Liver (tissue), 9 donors: ENCODE results near the gene PTCD1. TPM values are rescaled to one million over a fixed set of nuclear protein-coding genes. Genes with fewer than 3 reads are reported as not detected.

ENCODE experiments used
- DNase-seq: peaks from one replicate; pipeline ENCODE4 v3.0.0-alpha.2; 2017; ENCODE audit warnings: low spot score
- H3K27ac ChIP-seq, 2 donors: one replicate each; pipeline ENCODE4 v1.7.0; 2013; ENCODE audit warnings: inconsistent platforms in 2 of 2, low read length in 2 of 2, control low read depth in 1 of 2, low read depth in 1 of 2, mild to moderate bottlenecking in 1 of 2
- H3K27me3 ChIP-seq, 4 donors: one replicate each; pipeline versions ENCODE4 v1.6.1 to v1.7.0; 2013; ENCODE audit warnings: low read length in 3 of 4, inconsistent platforms in 1 of 4, mild to moderate bottlenecking in 1 of 4, moderate library complexity in 1 of 4; ENCODE audit not compliant: control insufficient read depth in 4 of 4, insufficient read depth in 4 of 4
- H3K36me3 ChIP-seq, 4 donors: one replicate each; pipeline versions ENCODE4 v1.6.1 to v1.7.0; 2013; ENCODE audit warnings: low read length in 3 of 4, mild to moderate bottlenecking in 3 of 4, low read depth in 1 of 4, moderate library complexity in 1 of 4; ENCODE audit not compliant: control insufficient read depth in 4 of 4, insufficient read depth in 3 of 4
- H3K4me1 ChIP-seq, 4 donors: one replicate each; pipeline versions ENCODE4 v1.6.1 to v1.7.0; 2013; ENCODE audit warnings: low read length in 3 of 4, mild to moderate bottlenecking in 3 of 4, moderate library complexity in 1 of 4; ENCODE audit not compliant: control insufficient read depth in 4 of 4, insufficient read depth in 4 of 4
- H3K4me3 ChIP-seq, 3 donors: one replicate each; pipeline versions ENCODE4 v1.6.1 to v1.7.0; 2013; ENCODE audit warnings: low read length in 3 of 3, control low read depth in 1 of 3, low read depth in 1 of 3, mild to moderate bottlenecking in 1 of 3
- H3K9ac ChIP-seq, 2 donors: one replicate each; pipeline ENCODE4 v1.7.0; 2013; ENCODE audit warnings: low read length in 2 of 2, mild to moderate bottlenecking in 2 of 2, moderate library complexity in 2 of 2, control low read depth in 1 of 2, low read depth in 1 of 2
- H3K9me3 ChIP-seq, 4 donors: one replicate each; pipeline versions ENCODE4 v1.6.1 to v1.7.0; 2013; ENCODE audit warnings: low read length in 3 of 4; ENCODE audit not compliant: control insufficient read depth in 4 of 4
- EGR1 ChIP-seq, 2 donors: IDR thresholded peaks; 2 replicates each; pipeline ENCODE4 v1.6.1; 2016 to 2018; ENCODE audit warnings: antibody characterized with exemption in 2 of 2, low read depth in 2 of 2
- FOXA1 ChIP-seq: IDR thresholded peaks from 2 replicates; pipeline ENCODE4 v1.6.1; 2016; ENCODE audit warnings: antibody characterized with exemption
- FOXA2 ChIP-seq: IDR thresholded peaks from 2 replicates; pipeline ENCODE4 v1.6.1; 2016; ENCODE audit warnings: antibody characterized with exemption
- GABPA ChIP-seq, 2 donors: IDR thresholded peaks in 1 of 2; conservative IDR thresholded peaks in 1 of 2; 2 replicates each; pipeline ENCODE4 v1.6.1; 2016; ENCODE audit warnings: antibody characterized with exemption in 2 of 2, mild to moderate bottlenecking in 1 of 2, moderate library complexity in 1 of 2
- HNF4A ChIP-seq, 2 donors: conservative IDR thresholded peaks; 2 replicates each; pipeline ENCODE4 v1.6.1; 2016; ENCODE audit warnings: antibody characterized with exemption in 2 of 2, mild to moderate bottlenecking in 2 of 2
- HNF4G ChIP-seq: IDR thresholded peaks from 2 replicates; pipeline ENCODE4 v1.6.1; 2016; ENCODE audit warnings: antibody characterized with exemption
- JUND ChIP-seq, 2 donors: IDR thresholded peaks; 2 replicates each; pipeline ENCODE4 v1.6.1; 2016; ENCODE audit warnings: antibody characterized with exemption in 2 of 2
- NR2F2 ChIP-seq: IDR thresholded peaks from 2 replicates; pipeline ENCODE4 v1.6.1; 2016; ENCODE audit warnings: antibody characterized with exemption
- RAD21 ChIP-seq, 2 donors: IDR thresholded peaks; 2 replicates each; pipeline ENCODE4 v1.6.1; 2016; ENCODE audit warnings: antibody characterized with exemption in 2 of 2, mild to moderate bottlenecking in 2 of 2
- REST ChIP-seq: IDR thresholded peaks from 2 replicates; pipeline ENCODE4 v1.6.1; 2016; ENCODE audit warnings: antibody characterized with exemption, mild to moderate bottlenecking
- RXRA ChIP-seq, 2 donors: IDR thresholded peaks; 2 replicates each; pipeline ENCODE4 v1.6.1; 2017 to 2018; ENCODE audit warnings: antibody characterized with exemption in 2 of 2, mild to moderate bottlenecking in 1 of 2
- SP1 ChIP-seq: IDR thresholded peaks from 2 replicates; pipeline ENCODE4 v1.6.1; 2018; ENCODE audit warnings: antibody characterized with exemption, mild to moderate bottlenecking
- TAF1 ChIP-seq: conservative IDR thresholded peaks from 2 replicates; pipeline ENCODE4 v1.6.1; 2016; ENCODE audit warnings: antibody characterized with exemption, mild to moderate bottlenecking
- YY1 ChIP-seq: IDR thresholded peaks from 2 replicates; pipeline ENCODE4 v1.6.1; 2016; ENCODE audit warnings: antibody characterized with exemption, mild to moderate bottlenecking
- ZBTB33 ChIP-seq: IDR thresholded peaks from 2 replicates; pipeline ENCODE4 v1.6.1; 2016; ENCODE audit warnings: antibody characterized with exemption
- WGBS: extraction: QIAGEN DNeasy Blood & Tissue Kit; methylation state at CpG from one replicate; pipeline ENCODE4 v1.1.7; 2013; 5-methylcytosine and 5-hydroxymethylcytosine counted together
- polyA plus RNA-seq, 2 donors: library from polyadenylated mRNA; stranded (reverse) in 1 of 2; unstranded in 1 of 2; fragments of 200-250 nt in 1 of 2; fragments of >200 nt in 1 of 2; fragmentation: Nextera tagmentation in 1 of 2; extraction: Ambion mirVana in 1 of 2; gene quantifications; one replicate each; pipeline versions ENCODE4 v1.2.1 to v1.2.3, GENCODE V29; 2013 to 2015
- total RNA-seq, 2 donors: library from RNA; depleted of rRNA; stranded (reverse); fragments of >200 nt; gene quantifications; one replicate each; pipeline ENCODE4 v1.2.3, GENCODE V29; 2014
- TF ChIP-seq, protein P1 (sequence below): IDR thresholded peaks from 2 replicates; pipeline ENCODE4 v1.6.1; 2016; ENCODE audit warnings: antibody characterized with exemption
- TF ChIP-seq, protein P2 (sequence below): IDR thresholded peaks from 2 replicates; pipeline ENCODE4 v1.6.1; 2016; ENCODE audit warnings: antibody characterized with exemption
- donor health status: healthy.
- donor health status: healthy.
- donor health status: healthy.
- donor health status: healthy.
- donor health status: healthy.

PTCD1 gene
- total and polyA plus RNA-seq, 4 donors = 3.1 to 4.3 (median 3.8) TPM

DNA sequence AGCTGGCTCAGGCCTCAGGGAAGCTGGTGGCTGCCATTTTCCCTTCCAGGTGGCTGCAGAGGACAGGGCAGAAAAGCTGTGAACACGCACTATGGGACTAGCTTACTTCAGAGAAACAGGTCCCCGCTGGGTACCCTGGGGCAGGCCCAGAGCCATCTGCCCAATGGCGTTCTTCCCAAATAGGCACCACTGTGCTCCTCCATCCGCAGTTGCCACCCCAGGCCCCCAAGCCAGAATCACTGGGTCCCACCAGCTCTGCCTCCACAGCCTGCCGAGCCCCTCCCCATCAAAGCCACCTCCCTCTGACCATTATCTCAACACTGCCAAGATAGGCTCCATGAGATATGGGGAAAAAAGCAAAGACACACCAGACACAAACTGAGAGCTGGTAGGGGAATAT is 18.4 kb downstream of the PTCD1 start:
- Histone ChIP-seq H3K27ac (no peak overlapping the region), H3K9me3 (no peaks in the 10 kb centered on the region), H3K4me3 (no peak overlapping the region), H3K36me3 (peaks cover 16 to 67% (median 33%) of the 10 kb centered on the region in 4 donors), H3K9ac (no peak overlapping the region), H3K27me3 (no peaks in the 10 kb centered on the region), H3K4me1 (peaks cover 0 to 32% (median 15%) of the 10 kb centered on the region in 4 donors)
- WGBS = 97% methylated on average over 5 of the region's 5 CpGs
- TF ChIP-seq YY1 (no peak), EGR1 (IDR thresholded peaks at IDR 0.05; ENCODE audit: low read depth in 2 of 2) (no peak), TAF1 (no peak), GABPA (IDR thresholded peaks at IDR 0.05 in 1 of 2, conservative IDR thresholded peaks at IDR 0.05 in 1 of 2) (no peak), HNF4G (no peak), NR2F2 (no peak), HNF4A (conservative IDR thresholded peaks at IDR 0.05) (no peak), REST (no peak), SP1 (no peak), ZBTB33 (no peak), FOXA2 (no peak), JUND (IDR thresholded peaks at IDR 0.05) (no peak), RXRA (IDR thresholded peaks at IDR 0.05) (no peak)
- TF ChIP-seq, protein P1, sequence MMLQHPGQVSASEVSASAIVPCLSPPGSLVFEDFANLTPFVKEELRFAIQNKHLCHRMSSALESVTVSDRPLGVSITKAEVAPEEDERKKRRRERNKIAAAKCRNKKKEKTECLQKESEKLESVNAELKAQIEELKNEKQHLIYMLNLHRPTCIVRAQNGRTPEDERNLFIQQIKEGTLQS = no peak
- TF ChIP-seq, protein P2, sequence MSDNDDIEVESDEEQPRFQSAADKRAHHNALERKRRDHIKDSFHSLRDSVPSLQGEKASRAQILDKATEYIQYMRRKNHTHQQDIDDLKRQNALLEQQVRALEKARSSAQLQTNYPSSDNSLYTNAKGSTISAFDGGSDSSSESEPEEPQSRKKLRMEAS = no peak
- no peak for DNase-seq

GRCh38 chr7:99419323-99420021 is 19.1 kb downstream of the PTCD1 start:
- H3K9me3 ChIP-seq = no peaks in the 10 kb centered on the region

More at GRCh38 chr7:99419323-99420021, 19.1 kb downstream of the PTCD1 start:
- Histone ChIP-seq H3K27ac (peak overlapping the region; percentile 1 to 5), H3K4me1 (peaks cover 0 to 32% (median 17%) of the 10 kb centered on the region in 4 donors), H3K4me3 (no peak overlapping the region), H3K36me3 (peaks cover 16 to 59% (median 30%) of the 10 kb centered on the region in 4 donors), H3K9ac (no peak overlapping the region), H3K27me3 (no peaks in the 10 kb centered on the region)
- 77% methylated on average over 29 of the region's 29 CpGs for WGBS
- DNase-seq = no peak
- TF ChIP-seq FOXA1 (no peak), RXRA (IDR thresholded peaks at IDR 0.05) (no peak), HNF4G (no peak), SP1 (peak; percentile 70), HNF4A (conservative IDR thresholded peaks at IDR 0.05) (peak; percentile 68 to 76), RAD21 (IDR thresholded peaks at IDR 0.05) (no peak), JUND (IDR thresholded peaks at IDR 0.05) (no peak), FOXA2 (no peak), ZBTB33 (no peak)
- TF ChIP-seq, protein P1 = no peak
